H1 (cell line): ENCODE results near the gene OR52I1. TPM values are rescaled to one million over a fixed set of nuclear protein-coding genes. Genes with fewer than 3 reads are reported as not detected.

ENCODE experiments used
- CTCF ChIA-PET: fragments of 300-600 bp; sonication (Branson Sonifier 250); formaldehyde crosslinking; loops from one replicate; lab custom pipeline; 2021; ENCODE audit not compliant: partially characterized antibody; lab: Charles Lee
- POLR2A ChIA-PET: fragments of 300-600 bp; sonication (Branson Sonifier 250); formaldehyde crosslinking; loops from one replicate; lab custom pipeline; 2021; ENCODE audit warnings: inconsistent platforms; ENCODE audit not compliant: partially characterized antibody; lab: Charles Lee
- DNase-seq, 2 experiments: peaks; one replicate each; pipeline versions ENCODE4 v3.0.0 to v3.0.0-alpha.2; 2010 to 2022; ENCODE audit warnings: low spot score in 2 of 2, low read depth in 1 of 2, mixed read lengths in 1 of 2
- FAIRE-seq: peaks from 2 replicates; lab custom pipeline; 2011; peaks lifted over from hg19 to GRCh38; lab: Jason Lieb, UNC
- H2AFZ ChIP-seq: 2 replicates; pipeline ENCODE4 v1.8.1; 2012; ENCODE audit warnings: low read length, inconsistent platforms
- H2AK5ac ChIP-seq: 2 replicates; pipeline ENCODE4 v1.6.1; 2013; ENCODE audit warnings: low read depth, low read length
- H2BK120ac ChIP-seq: replicated peaks from 2 replicates; pipeline ENCODE3; 2013; ENCODE audit warnings: low read depth, low read length, inconsistent platforms
- H2BK12ac ChIP-seq: 2 replicates; pipeline ENCODE4 v1.6.1; 2013; ENCODE audit warnings: low read depth, low read length
- H2BK15ac ChIP-seq: 2 replicates; pipeline ENCODE4 v1.6.1; 2013; ENCODE audit warnings: low read length
- H2BK20ac ChIP-seq: 2 replicates; pipeline ENCODE4 v1.6.1; 2013; ENCODE audit warnings: low read length
- H2BK5ac ChIP-seq: 2 replicates; pipeline ENCODE4 v1.6.1; 2013; ENCODE audit warnings: low read depth, low read length
- H3K14ac ChIP-seq: 2 replicates; pipeline ENCODE4 v1.6.1; 2013; ENCODE audit warnings: inconsistent platforms; ENCODE audit not compliant: insufficient read length
- H3K18ac ChIP-seq: 2 replicates; pipeline ENCODE4 v1.6.1; 2013; ENCODE audit warnings: low read length; ENCODE audit errors: extremely low read depth
- H3K23ac ChIP-seq: 2 replicates; pipeline ENCODE4 v1.6.1; 2013; ENCODE audit warnings: inconsistent platforms; ENCODE audit not compliant: insufficient read length
- H3K23me2 ChIP-seq: 2 replicates; pipeline ENCODE4 v1.6.1; 2013; ENCODE audit warnings: low read depth, low read length
- H3K27ac ChIP-seq: 2 replicates; pipeline ENCODE4 v1.6.1; 2011; ENCODE audit warnings: low read depth, low read length, inconsistent platforms
- H3K27me3 ChIP-seq, 4 experiments: replicated peaks in 1 of 4; 1 replicate in 1 of 4; 2 replicates in 3 of 4; pipeline versions ENCODE4 v1.6.1 to v1.8.1; 2011 to 2013; ENCODE audit warnings: low read length in 3 of 4, mild to moderate bottlenecking in 3 of 4, inconsistent platforms in 2 of 4, mixed read lengths in 2 of 4, moderate library complexity in 1 of 4; ENCODE audit not compliant: control insufficient read depth in 3 of 4, insufficient read depth in 3 of 4; ENCODE audit errors: extremely low read depth in 1 of 4
- H3K36me3 ChIP-seq, 4 experiments: 2 replicates each; pipeline versions ENCODE4 v1.6.1 to v1.8.1; 2011 to 2013; ENCODE audit warnings: mild to moderate bottlenecking in 4 of 4, low read length in 3 of 4, moderate library complexity in 2 of 4, control low read depth in 1 of 4, inconsistent platforms in 1 of 4; ENCODE audit not compliant: insufficient read depth in 4 of 4, control insufficient read depth in 2 of 4
- H3K4ac ChIP-seq: replicated peaks from 2 replicates; pipeline ENCODE3; 2013; ENCODE audit warnings: low read length, low read depth, mixed read lengths, inconsistent platforms; ENCODE audit not compliant: insufficient read length
- H3K4me1 ChIP-seq, 4 experiments: replicated peaks in 1 of 4; 1 replicate in 1 of 4; 2 replicates in 3 of 4; pipeline versions ENCODE4 v1.6.1 to v1.8.1; 2011 to 2013; ENCODE audit warnings: low read length in 3 of 4, inconsistent platforms in 2 of 4, mixed read lengths in 1 of 4; ENCODE audit not compliant: insufficient read depth in 4 of 4, control insufficient read depth in 3 of 4
- H3K4me2 ChIP-seq, 2 experiments: 2 replicates each; pipeline versions ENCODE4 v1.6.1 to v1.8.1; 2011 to 2013; ENCODE audit warnings: low read depth in 2 of 2, low read length in 2 of 2, control low read depth in 1 of 2, inconsistent platforms in 1 of 2, mild to moderate bottlenecking in 1 of 2; ENCODE audit not compliant: insufficient read depth in 1 of 2
- H3K4me3 ChIP-seq, 4 experiments: fragments of 200-600, 300-600 bp in 1 of 4; sonication (generic), shearing (Covaris generic), sonication (Bioruptor Twin) in 1 of 4; 2 replicates each; pipeline versions ENCODE4 v1.5.1 to v1.8.1; 2011 to 2016; ENCODE audit warnings: low read length in 4 of 4, low read depth in 3 of 4, control low read depth in 2 of 4, inconsistent platforms in 2 of 4, mild to moderate bottlenecking in 2 of 4, mixed read lengths in 1 of 4, moderate library complexity in 1 of 4; ENCODE audit not compliant: insufficient read depth in 2 of 4; ENCODE audit errors: extremely low read depth in 1 of 4
- H3K56ac ChIP-seq: replicated peaks from 2 replicates; pipeline ENCODE3; 2013; ENCODE audit warnings: low read depth, mild to moderate bottlenecking, mixed read lengths, low read length, inconsistent platforms; ENCODE audit not compliant: insufficient read length
- H3K79me1 ChIP-seq: 2 replicates; pipeline ENCODE4 v1.6.1; 2013; ENCODE audit warnings: low read depth, low read length, control low read depth
- H3K79me2 ChIP-seq, 2 experiments: 2 replicates each; pipeline versions ENCODE4 v1.6.1 to v1.8.1; 2012 to 2013; ENCODE audit warnings: low read length in 2 of 2, mild to moderate bottlenecking in 2 of 2, inconsistent platforms in 1 of 2; ENCODE audit not compliant: insufficient read depth in 2 of 2, control insufficient read depth in 1 of 2
- H3K9ac ChIP-seq, 4 experiments: replicated peaks in 1 of 4; 1 replicate in 1 of 4; 2 replicates in 3 of 4; pipeline versions ENCODE4 v1.6.1 to v1.8.1; 2011 to 2013; ENCODE audit warnings: low read depth in 3 of 4, low read length in 3 of 4, control low read depth in 2 of 4, mild to moderate bottlenecking in 2 of 4, moderate library complexity in 2 of 4, inconsistent platforms in 1 of 4; ENCODE audit errors: extremely low read depth in 1 of 4
- H3K9me3 ChIP-seq, 2 experiments: 2 replicates each; pipeline versions ENCODE4 v1.6.1 to v1.8.1; 2012 to 2013; ENCODE audit warnings: mild to moderate bottlenecking in 2 of 2, moderate library complexity in 2 of 2, control low read depth in 1 of 2, inconsistent platforms in 1 of 2, low read depth in 1 of 2, low read length in 1 of 2, mixed read lengths in 1 of 2; ENCODE audit not compliant: insufficient read depth in 2 of 2
- H4K20me1 ChIP-seq, 2 experiments: replicated peaks in 1 of 2; 2 replicates each; pipeline versions ENCODE3 to v1.8.1; 2011 to 2013; ENCODE audit warnings: inconsistent platforms in 2 of 2, low read length in 2 of 2, mild to moderate bottlenecking in 1 of 2; ENCODE audit not compliant: insufficient read depth in 2 of 2, control insufficient read depth in 1 of 2
- H4K5ac ChIP-seq: 2 replicates; pipeline ENCODE4 v1.6.1; 2013; ENCODE audit warnings: low read length, low read depth, mixed read lengths, inconsistent platforms; ENCODE audit not compliant: insufficient read length
- H4K8ac ChIP-seq: 2 replicates; pipeline ENCODE4 v1.8.0; 2013; ENCODE audit warnings: mild to moderate bottlenecking, moderate library complexity, low read length, inconsistent platforms; ENCODE audit not compliant: insufficient read depth; ENCODE audit errors: extremely low read depth
- H4K91ac ChIP-seq: replicated peaks from 2 replicates; pipeline ENCODE3; 2013; ENCODE audit warnings: low read length, mixed read lengths, inconsistent platforms; ENCODE audit not compliant: insufficient read length
- CBX5 ChIP-seq: fragments of 300-800, 300-1000 bp; sonication (generic); IDR thresholded peaks from 2 replicates; pipeline ENCODE4 v1.7.1; 2016; ENCODE audit warnings: antibody characterized with exemption, low read length, low read depth
- CHD1 ChIP-seq: IDR thresholded peaks from 2 replicates; pipeline ENCODE4 v1.6.1; 2012; ENCODE audit warnings: low read depth, low read length, improper control_type of control experiment
- EP300 ChIP-seq, 2 experiments: IDR thresholded peaks; 1 replicate in 1 of 2; 2 replicates in 1 of 2; pipeline ENCODE4 v1.6.1; 2011 to 2012; ENCODE audit warnings: low read depth in 2 of 2, low read length in 2 of 2, mild to moderate bottlenecking in 2 of 2, borderline replicate concordance in 1 of 2, inconsistent platforms in 1 of 2, moderate library complexity in 1 of 2
- WGBS, 2 experiments: shearing (Covaris generic) in 1 of 2; methylation state at CpG; one replicate each; pipeline versions ENCODE4 v1.1.6 to v1.1.7; 2013 to 2015; ENCODE audit warnings: low lambda C conversion rate in 2 of 2, mixed read lengths in 2 of 2, inconsistent platforms in 1 of 2, low coverage in 1 of 2, missing lambda C conversion rate in 1 of 2; ENCODE audit not compliant: insufficient replicate concordance in 2 of 2, insufficient coverage in 1 of 2, insufficient read length in 1 of 2; ENCODE audit errors: extremely low coverage in 1 of 2, missing lambda C conversion rate in 1 of 2; 5-methylcytosine and 5-hydroxymethylcytosine counted together
- polyA plus RNA-seq, 7 experiments: library from polyadenylated mRNA; depleted of rRNA in 3 of 7; stranded (reverse) in 5 of 7; unstranded in 2 of 7; fragments of >200 nt in 5 of 7; fragments of 200-250 nt in 2 of 7; gene quantifications; 1 replicate in 5 of 7; 2 replicates in 1 of 7; 4 replicates in 1 of 7; pipeline versions ENCODE4 v1.2.1 to v1.2.3, GENCODE V29; 2011 to 2013; ENCODE audit warnings: missing spikeins in 2 of 7, mixed read lengths in 2 of 7
- total RNA-seq: library from RNA; stranded (reverse); fragmentation: NEBNext Ultra II Directional; extraction: Animal tissue kit (Norgen Biotek cat#: 25700); gene quantifications from 2 replicates; pipeline ENCODE4 v1.2.1, GENCODE V29; 2021

Gene OR52I1
- total and polyA plus RNA-seq, 2 of the 8 experiments (the other 6 are each of a cell fraction or from before 2014, with no cell fraction given): not detected

DNA sequence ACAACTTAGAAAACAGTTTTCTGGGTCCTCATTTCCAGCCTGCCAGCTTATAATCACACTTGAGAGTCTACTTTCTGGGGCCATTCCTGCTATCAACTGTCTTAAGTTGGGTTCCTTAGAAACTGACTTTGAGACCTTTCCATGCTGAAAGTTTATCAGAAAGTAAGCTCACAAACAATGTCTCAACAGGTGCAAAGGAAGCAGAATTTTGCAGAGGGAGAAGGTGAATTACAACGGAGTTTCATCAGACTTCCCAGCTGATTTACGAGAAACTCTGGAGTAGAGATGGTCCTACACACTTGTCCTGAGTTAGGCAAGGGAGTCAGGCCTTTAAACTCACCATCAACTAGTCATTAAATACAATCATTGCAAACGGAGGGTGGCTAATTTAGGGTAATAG lies 17.0 kb upstream of the OR52I1 start:
- Histone ChIP-seq H2AK5ac (no peak overlapping the region), H3K79me2 (no peaks in the 10 kb centered on the region), H3K4me3 (no peak overlapping the region), H2BK120ac (no peak overlapping the region), H3K4me1 (peaks cover 0 to 4% (median 0%) of the 10 kb centered on the region in 4 experiments; a peak in 3 of 7 replicates), H2BK5ac (no peak overlapping the region), H3K27ac (no peak overlapping the region), H4K91ac (no peak overlapping the region), H3K56ac (no peak overlapping the region), H2BK15ac (no peak overlapping the region), H2AFZ (no peak overlapping the region), H3K4me2 (no peak overlapping the region), H3K9ac (no peak overlapping the region)
- no peak for FAIRE-seq
- ChIA-PET CTCF (interaction anchor here (5.3 kb wide), 1 partner anchor 37 kb away, joined by 20 read pairs; no protein-coding TSS in a partner anchor), POLR2A (no interaction called here)
- TF ChIP-seq EP300 (IDR thresholded peaks at IDR 0.05; ENCODE audit: borderline replicate concordance in 1 of 2, low read depth in 2 of 2, low read length in 2 of 2) (no peak), CHD1 (no peak), CBX5 (no peak)
- TF ChIP-seq, all 59 proteins: peak for 0
- Histone ChIP-seq H3K23ac (no peak overlapping the region), H3K27me3 (no peaks in the 10 kb centered on the region), H3K14ac (no peak overlapping the region), H3K23me2 (no peaks in the 10 kb centered on the region), H3K4ac (no peak overlapping the region), H2BK20ac (no peak overlapping the region), H3K18ac (no peak overlapping the region), H3K36me3 (no peaks in the 10 kb centered on the region), H3K79me1 (no peaks in the 10 kb centered on the region), H2BK12ac (no peak overlapping the region), H3K9me3 (no peaks in the 10 kb centered on the region), H4K5ac (no peak overlapping the region), H4K20me1 (no peaks in the 10 kb centered on the region), H4K8ac (no peak overlapping the region)
- WGBS, 2 experiments: 92% methylated on average over 3 of the region's 3 CpGs; no CpG with 5 or more reads in 1 of the 2 experiments
- DNase-seq: no peak
